Endothelial cell (in vitro differentiated cells): ENCODE results near the gene KIN. TPM values are rescaled to one million over a fixed set of nuclear protein-coding genes. Genes with fewer than 3 reads are reported as not detected.

ENCODE experiments used
- DNase-seq: peaks from one replicate; pipeline ENCODE4 v3.0.0; 2021; ENCODE audit warnings: low spot score
- H3K27ac Mint-ChIP-seq: one replicate; pipeline ENCODE4 v1.8.0; 2021; ENCODE audit warnings: mixed read lengths, inconsistent platforms; ENCODE audit not compliant: unreplicated experiment
- H3K27me3 Mint-ChIP-seq: one replicate; pipeline ENCODE4 v1.8.0; 2021; ENCODE audit warnings: mild to moderate bottlenecking, moderate library complexity, mixed read lengths, inconsistent platforms; ENCODE audit not compliant: unreplicated experiment
- H3K36me3 Mint-ChIP-seq: one replicate; pipeline ENCODE4 v1.8.0; 2021; ENCODE audit warnings: mild to moderate bottlenecking, low read depth, mixed read lengths, inconsistent platforms; ENCODE audit not compliant: unreplicated experiment
- H3K4me1 Mint-ChIP-seq: one replicate; pipeline ENCODE4 v1.8.0; 2021; ENCODE audit warnings: mild to moderate bottlenecking, mixed read lengths, inconsistent platforms; ENCODE audit not compliant: unreplicated experiment
- H3K4me3 Mint-ChIP-seq: one replicate; pipeline ENCODE4 v1.8.0; 2021; ENCODE audit warnings: mild to moderate bottlenecking, mixed read lengths, inconsistent platforms; ENCODE audit not compliant: unreplicated experiment
- H3K9me3 Mint-ChIP-seq: one replicate; pipeline ENCODE4 v1.8.0; 2021; ENCODE audit warnings: mixed read lengths, inconsistent platforms; ENCODE audit not compliant: unreplicated experiment
- long read RNA-seq: library from polyadenylated mRNA; unstranded; transcript quantifications from one replicate; pipeline ENCODE4 v2.0.0, GENCODE V29; 2020; ENCODE audit not compliant: unreplicated experiment
- total RNA-seq: library from RNA; stranded (reverse); fragmentation: NEBNext Ultra II Directional; extraction: Animal tissue kit (Norgen Biotek cat#: 25700); gene quantifications from one replicate; pipeline ENCODE4 v1.2.1, GENCODE V29; 2021; ENCODE audit not compliant: unreplicated experiment
- TF ChIP-seq, protein P1 (sequence below): fragments of 200-600 bp; sonication (generic); IDR thresholded peaks from one replicate; pipeline ENCODE4 v1.5.0; 2021; ENCODE audit warnings: antibody characterized with exemption; ENCODE audit not compliant: unreplicated experiment

Gene KIN
- 13.2 TPM for total RNA-seq
- long read RNA-seq, full-length matches to known transcripts: 4 of 16 reads
- long read RNA-seq, partial matches to known transcripts: 9 of 16 reads
- long read RNA-seq, other reads (novel, unspliced or antisense): 3 of 16 reads

DNA sequence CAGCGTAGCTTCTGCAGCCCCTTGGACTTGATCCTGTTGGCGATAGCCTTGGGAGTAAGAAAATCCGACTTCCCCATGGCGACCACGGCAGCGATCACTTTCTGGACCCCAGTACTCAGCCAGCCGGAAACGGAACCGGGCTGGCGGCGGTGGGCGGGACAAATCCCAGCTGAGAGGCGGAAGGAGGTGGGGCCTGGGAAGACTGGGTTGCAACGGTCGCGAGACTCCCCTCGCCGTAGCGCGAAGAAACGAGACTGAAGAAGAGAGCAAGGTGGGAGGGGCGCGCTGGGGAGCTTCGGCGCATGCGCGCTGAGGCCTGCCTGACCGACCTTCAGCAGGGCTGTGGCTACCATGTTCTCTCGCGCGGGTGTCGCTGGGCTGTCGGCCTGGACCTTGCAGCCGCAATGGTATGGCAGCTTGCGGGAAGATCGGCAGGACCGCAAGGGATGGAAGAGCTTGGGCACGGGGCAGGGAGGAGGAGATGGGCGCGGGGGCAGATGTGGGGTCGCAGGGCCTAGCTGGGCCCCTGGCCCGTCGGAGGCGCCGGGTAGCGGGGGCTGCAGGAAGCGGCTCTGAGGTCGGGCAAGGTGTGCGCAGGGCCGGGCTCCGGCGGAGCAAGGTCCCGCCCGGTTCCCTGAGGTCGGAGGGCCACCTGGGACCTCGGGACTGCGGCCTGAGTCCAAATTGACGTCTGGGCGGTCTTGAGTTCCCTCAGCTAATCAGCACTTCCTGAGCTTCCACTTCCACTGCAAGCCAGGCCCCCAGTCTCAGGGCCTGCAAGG, at the start of gene KIN, which contains the start of gene ATP5F1C:
KIN (minus strand) TSS at position 137 of the 782 bp plus-strand sequence; CDS start at position 77, 60 bp downstream.
ATP5F1C (plus strand) TSS at position 321 of the 782 bp plus-strand sequence; CDS start at position 352, 31 bp downstream.
- Mint-ChIP-seq H3K27ac (peak within 1 kb of the TSS; percentile 78), H3K36me3 (no peaks in the 10 kb centered on the region), H3K9me3 (no peaks in the 10 kb centered on the region), H3K4me3 (no peak within 1 kb of the TSS), H3K27me3 (no peaks in the 10 kb centered on the region), H3K4me1 (peaks cover 17% of the 10 kb centered on the region)
- peak; percentile 98 for DNase-seq
- TF ChIP-seq, protein P1, sequence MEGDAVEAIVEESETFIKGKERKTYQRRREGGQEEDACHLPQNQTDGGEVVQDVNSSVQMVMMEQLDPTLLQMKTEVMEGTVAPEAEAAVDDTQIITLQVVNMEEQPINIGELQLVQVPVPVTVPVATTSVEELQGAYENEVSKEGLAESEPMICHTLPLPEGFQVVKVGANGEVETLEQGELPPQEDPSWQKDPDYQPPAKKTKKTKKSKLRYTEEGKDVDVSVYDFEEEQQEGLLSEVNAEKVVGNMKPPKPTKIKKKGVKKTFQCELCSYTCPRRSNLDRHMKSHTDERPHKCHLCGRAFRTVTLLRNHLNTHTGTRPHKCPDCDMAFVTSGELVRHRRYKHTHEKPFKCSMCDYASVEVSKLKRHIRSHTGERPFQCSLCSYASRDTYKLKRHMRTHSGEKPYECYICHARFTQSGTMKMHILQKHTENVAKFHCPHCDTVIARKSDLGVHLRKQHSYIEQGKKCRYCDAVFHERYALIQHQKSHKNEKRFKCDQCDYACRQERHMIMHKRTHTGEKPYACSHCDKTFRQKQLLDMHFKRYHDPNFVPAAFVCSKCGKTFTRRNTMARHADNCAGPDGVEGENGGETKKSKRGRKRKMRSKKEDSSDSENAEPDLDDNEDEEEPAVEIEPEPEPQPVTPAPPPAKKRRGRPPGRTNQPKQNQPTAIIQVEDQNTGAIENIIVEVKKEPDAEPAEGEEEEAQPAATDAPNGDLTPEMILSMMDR: no peak

- H3K4me1 Mint-ChIP-seq: no peaks in the 10 kb centered on the region
- H3K9me3 Mint-ChIP-seq: no peaks in the 10 kb centered on the region
- TF ChIP-seq, protein P1: no peak
- H3K27ac Mint-ChIP-seq: no peak overlapping the region
- no peak for DNase-seq
- no peak overlapping the region for H3K4me3 Mint-ChIP-seq
- peaks cover 8% of the 10 kb centered on the region for H3K36me3 Mint-ChIP-seq
- H3K27me3 Mint-ChIP-seq: no peaks in the 10 kb centered on the region
These were observed 48.8 kb upstream of the KIN start for GRCh38 chr10:7836571-7836970.

DNA sequence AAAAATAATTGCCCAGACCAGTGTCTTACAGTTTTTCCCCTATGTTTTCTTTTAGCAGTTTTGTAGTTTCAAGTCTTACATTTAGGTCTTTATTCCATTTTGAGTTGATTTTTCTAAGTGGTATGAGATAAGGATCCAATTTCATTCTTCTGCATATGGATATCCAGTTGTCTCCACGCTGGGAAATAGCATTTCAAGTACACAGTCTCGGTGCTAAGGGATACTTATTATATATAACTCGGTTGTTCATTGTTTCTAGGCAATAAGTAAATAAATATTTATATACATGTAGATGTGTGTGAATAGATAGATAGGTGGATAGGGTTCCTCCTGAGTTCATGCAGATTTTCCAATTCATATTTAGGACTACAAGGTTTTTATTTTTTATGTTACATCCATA, 46.5 kb upstream of the KIN start:
- H3K27me3 Mint-ChIP-seq: no peaks in the 10 kb centered on the region
- no peak for DNase-seq
- no peak overlapping the region for H3K4me3 Mint-ChIP-seq
- H3K9me3 Mint-ChIP-seq: no peaks in the 10 kb centered on the region
- H3K36me3 Mint-ChIP-seq: peaks cover 8% of the 10 kb centered on the region
- no peak overlapping the region for H3K27ac Mint-ChIP-seq
- H3K4me1 Mint-ChIP-seq: no peaks in the 10 kb centered on the region
- TF ChIP-seq, protein P1: no peak

DNA sequence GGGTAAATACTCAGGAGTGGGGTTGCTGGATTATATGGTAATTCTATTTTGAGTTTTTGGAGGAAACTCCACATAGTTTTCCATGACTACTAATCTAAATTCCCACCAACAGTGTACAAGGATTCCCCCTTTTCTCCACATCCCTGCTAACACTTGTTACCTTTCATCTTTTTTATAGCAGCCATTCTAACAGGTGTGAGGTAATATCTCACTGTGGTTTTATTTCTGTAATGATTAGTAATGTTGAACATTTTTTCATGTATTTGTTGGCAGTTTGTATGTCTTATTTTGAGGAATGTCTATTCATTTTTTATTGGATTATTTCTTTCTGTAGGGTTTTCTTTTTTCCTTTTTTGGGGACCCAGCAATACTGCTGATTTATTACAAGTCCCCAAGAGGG, 45.4 kb upstream of the KIN start:
- H3K27ac Mint-ChIP-seq: no peak overlapping the region
- no peak overlapping the region for H3K4me3 Mint-ChIP-seq
- no peaks in the 10 kb centered on the region for H3K27me3 Mint-ChIP-seq
- H3K4me1 Mint-ChIP-seq: no peaks in the 10 kb centered on the region
- peaks cover 8% of the 10 kb centered on the region for H3K36me3 Mint-ChIP-seq
- no peak for DNase-seq
- TF ChIP-seq, protein P1: no peak
- H3K9me3 Mint-ChIP-seq: no peaks in the 10 kb centered on the region

- Mint-ChIP-seq H3K4me1 (no peaks in the 10 kb centered on the region), H3K9me3 (no peaks in the 10 kb centered on the region), H3K4me3 (no peak overlapping the region), H3K27me3 (no peaks in the 10 kb centered on the region), H3K36me3 (peaks cover 12% of the 10 kb centered on the region), H3K27ac (no peak overlapping the region)
- no peak for DNase-seq
- TF ChIP-seq, protein P1: no peak
These were observed 44.3 kb upstream of the KIN start for GRCh38 chr10:7832060-7832459.
